K562 (cell line): ENCODE results near the gene EXO5. TPM values are rescaled to one million over a fixed set of nuclear protein-coding genes. Genes with fewer than 3 reads are reported as not detected.

Experiments
- MLX ChIP-seq, 2 experiments: fragments of 450-650 bp in 1 of 2; sonication (generic) in 1 of 2; formaldehyde crosslinking; conservative IDR thresholded peaks; 2 replicates each; pipeline versions ENCODE4 v1.4.0 to v1.8.1; 2020 to 2022; ENCODE audit warnings: mild to moderate bottlenecking in 1 of 2, missing genetic modification reagents in 1 of 2
- REST ChIP-seq, 2 experiments: fragments of 450-650 bp; formaldehyde crosslinking in 1 of 2; IDR thresholded peaks; 2 replicates each; pipeline versions ENCODE4 v1.4.0 to v1.6.1; 2014 to 2020; ENCODE audit warnings: mild to moderate bottlenecking in 2 of 2, borderline replicate concordance in 1 of 2, low read depth in 1 of 2
- SETDB1 ChIP-seq: IDR thresholded peaks from one replicate; pipeline ENCODE4 v1.6.1; 2012; ENCODE audit warnings: low read length, control low read depth, inconsistent platforms
- SMAD2 ChIP-seq: fragments of 150-350 bp; IDR thresholded peaks from 2 replicates; pipeline ENCODE4 v1.6.1; 2014; ENCODE audit warnings: low read depth, mild to moderate bottlenecking, low read length
- ZBTB17 ChIP-seq: fragments of 450-650 bp; formaldehyde crosslinking; IDR thresholded peaks from 2 replicates; pipeline ENCODE4 v1.4.0; 2020; ENCODE audit warnings: mild to moderate bottlenecking
- ZNF165 ChIP-seq: fragments of 250-450 bp; sonication (Bioruptor Pico); IDR thresholded peaks from 2 replicates; pipeline ENCODE4 v1.4.0; 2020; ENCODE audit warnings: borderline replicate concordance
- polyA plus RNA-seq, 8 experiments: library from polyadenylated mRNA; depleted of rRNA in 4 of 8; stranded (reverse) in 5 of 8; unstranded in 3 of 8; fragments of >200 nt; fragmentation: Nextera tagmentation in 2 of 8; fragmentation: Illumina TruSeq in 1 of 8; extraction: Ambion mirVana in 2 of 8; extraction: Trizol in 1 of 8; gene quantifications; 2 replicates each; pipeline versions ENCODE4 v1.2.1 to v1.2.3, GENCODE V29; 2011 to 2014; ENCODE audit warnings: inconsistent platforms in 1 of 8, missing spikeins in 1 of 8
- total RNA-seq, 7 experiments: library from RNA; depleted of rRNA in 6 of 7; stranded (reverse); fragments of >200 nt in 6 of 7; fragmentation: Illumina TruSeq in 2 of 7; extraction: Trizol in 2 of 7; gene quantifications; 2 replicates each; pipeline versions ENCODE4 v1.2.1 to v1.2.3, GENCODE V29; 2011 to 2021; ENCODE audit warnings: low replicate concordance in 1 of 7
- TF ChIP-seq, protein P1 (sequence below): fragments of 250-450 bp; sonication (Bioruptor Pico); IDR thresholded peaks from 2 replicates; pipeline ENCODE4 v1.6.1; 2021; ENCODE audit warnings: mild to moderate bottlenecking
- TF ChIP-seq, protein P2 (sequence below): fragments of 150-350 bp; IDR thresholded peaks from 2 replicates; pipeline ENCODE4 v1.6.1; 2014; ENCODE audit warnings: low read depth, mild to moderate bottlenecking, low read length, borderline replicate concordance
- TF ChIP-seq, protein P3 (sequence below): fragments of 250-450 bp; sonication (Bioruptor Pico); IDR thresholded peaks from 2 replicates; pipeline ENCODE4 v1.8.0; 2021; ENCODE audit warnings: mild to moderate bottlenecking, moderate library complexity

EXO5 gene
- total and polyA plus RNA-seq, 9 of the 15 experiments (the other 6 are each of a cell fraction or from before 2014, with no cell fraction given) = 1.1 to 4.3 (median 2.8) TPM

GRCh38 chr1:40476924-40477677, 31.5 kb upstream of the EXO5 start, which contains the start of gene ZFP69 (continued):
- TF ChIP-seq, protein P1, sequence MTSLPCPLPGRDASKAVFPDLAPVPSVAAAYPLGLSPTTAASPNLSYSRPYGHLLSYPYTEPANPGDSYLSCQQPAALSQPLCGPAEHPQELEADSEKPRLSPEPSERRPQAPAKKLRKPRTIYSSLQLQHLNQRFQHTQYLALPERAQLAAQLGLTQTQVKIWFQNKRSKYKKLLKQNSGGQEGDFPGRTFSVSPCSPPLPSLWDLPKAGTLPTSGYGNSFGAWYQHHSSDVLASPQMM (CRISPR knock-in tag) = no peak
- TF ChIP-seq ZBTB17 (CRISPR knock-in tag) (no peak), REST (IDR thresholded peaks at IDR 0.05; ENCODE audit: borderline replicate concordance) (no peak; the same call in 1 of the 2 replicates), REST (CRISPR knock-in tag; IDR thresholded peaks at IDR 0.05; ENCODE audit: low read depth) (0 out of 2 replicates have a peak, but pooled peaks have one; percentile 44), SETDB1 (no peak), ZNF165 (CRISPR knock-in tag) (no peak), SMAD2 (no peak), MLX (CRISPR knock-in tag; conservative IDR thresholded peaks at IDR 0.05) (no peak)
- TF ChIP-seq, protein P2, sequence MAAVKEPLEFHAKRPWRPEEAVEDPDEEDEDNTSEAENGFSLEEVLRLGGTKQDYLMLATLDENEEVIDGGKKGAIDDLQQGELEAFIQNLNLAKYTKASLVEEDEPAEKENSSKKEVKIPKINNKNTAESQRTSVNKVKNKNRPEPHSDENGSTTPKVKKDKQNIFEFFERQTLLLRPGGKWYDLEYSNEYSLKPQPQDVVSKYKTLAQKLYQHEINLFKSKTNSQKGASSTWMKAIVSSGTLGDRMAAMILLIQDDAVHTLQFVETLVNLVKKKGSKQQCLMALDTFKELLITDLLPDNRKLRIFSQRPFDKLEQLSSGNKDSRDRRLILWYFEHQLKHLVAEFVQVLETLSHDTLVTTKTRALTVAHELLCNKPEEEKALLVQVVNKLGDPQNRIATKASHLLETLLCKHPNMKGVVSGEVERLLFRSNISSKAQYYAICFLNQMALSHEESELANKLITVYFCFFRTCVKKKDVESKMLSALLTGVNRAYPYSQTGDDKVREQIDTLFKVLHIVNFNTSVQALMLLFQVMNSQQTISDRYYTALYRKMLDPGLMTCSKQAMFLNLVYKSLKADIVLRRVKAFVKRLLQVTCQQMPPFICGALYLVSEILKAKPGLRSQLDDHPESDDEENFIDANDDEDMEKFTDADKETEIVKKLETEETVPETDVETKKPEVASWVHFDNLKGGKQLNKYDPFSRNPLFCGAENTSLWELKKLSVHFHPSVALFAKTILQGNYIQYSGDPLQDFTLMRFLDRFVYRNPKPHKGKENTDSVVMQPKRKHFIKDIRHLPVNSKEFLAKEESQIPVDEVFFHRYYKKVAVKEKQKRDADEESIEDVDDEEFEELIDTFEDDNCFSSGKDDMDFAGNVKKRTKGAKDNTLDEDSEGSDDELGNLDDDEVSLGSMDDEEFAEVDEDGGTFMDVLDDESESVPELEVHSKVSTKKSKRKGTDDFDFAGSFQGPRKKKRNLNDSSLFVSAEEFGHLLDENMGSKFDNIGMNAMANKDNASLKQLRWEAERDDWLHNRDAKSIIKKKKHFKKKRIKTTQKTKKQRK = no peak
- TF ChIP-seq, protein P3, sequence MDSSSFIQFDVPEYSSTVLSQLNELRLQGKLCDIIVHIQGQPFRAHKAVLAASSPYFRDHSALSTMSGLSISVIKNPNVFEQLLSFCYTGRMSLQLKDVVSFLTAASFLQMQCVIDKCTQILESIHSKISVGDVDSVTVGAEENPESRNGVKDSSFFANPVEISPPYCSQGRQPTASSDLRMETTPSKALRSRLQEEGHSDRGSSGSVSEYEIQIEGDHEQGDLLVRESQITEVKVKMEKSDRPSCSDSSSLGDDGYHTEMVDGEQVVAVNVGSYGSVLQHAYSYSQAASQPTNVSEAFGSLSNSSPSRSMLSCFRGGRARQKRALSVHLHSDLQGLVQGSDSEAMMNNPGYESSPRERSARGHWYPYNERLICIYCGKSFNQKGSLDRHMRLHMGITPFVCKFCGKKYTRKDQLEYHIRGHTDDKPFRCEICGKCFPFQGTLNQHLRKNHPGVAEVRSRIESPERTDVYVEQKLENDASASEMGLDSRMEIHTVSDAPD (CRISPR knock-in tag) = no peak
